Endometrial microvascular endothelial cells (primary cell): Measurements from ENCODE around the gene DPH7. TPM values are rescaled to one million over a fixed set of nuclear protein-coding genes. Genes with fewer than 3 reads are reported as not detected.
"Not testable (repeated sequence)": the region's sequence is repeated elsewhere in the genome, so short reads cannot be mapped to it uniquely, and the experiment has no call there.

Source experiments
- in situ Hi-C: cut with HindIII; loops from 2 replicates; pipeline ENCODE4 v1.10.0; 2017; ENCODE audit warnings: low sequenced_read_pairs, low pct_unique_long_range_greater_than_20kb; ENCODE audit errors: inconsistent ontology term
- total RNA-seq: library from RNA; depleted of rRNA; stranded (reverse); fragments of >200 nt; gene quantifications from one replicate; pipeline ENCODE4 v1.2.3, GENCODE V29; 2015; ENCODE audit errors: inconsistent ontology term

DPH7 gene
- total RNA-seq, 1 donor from 2014 or later = 37.2 TPM

DNA sequence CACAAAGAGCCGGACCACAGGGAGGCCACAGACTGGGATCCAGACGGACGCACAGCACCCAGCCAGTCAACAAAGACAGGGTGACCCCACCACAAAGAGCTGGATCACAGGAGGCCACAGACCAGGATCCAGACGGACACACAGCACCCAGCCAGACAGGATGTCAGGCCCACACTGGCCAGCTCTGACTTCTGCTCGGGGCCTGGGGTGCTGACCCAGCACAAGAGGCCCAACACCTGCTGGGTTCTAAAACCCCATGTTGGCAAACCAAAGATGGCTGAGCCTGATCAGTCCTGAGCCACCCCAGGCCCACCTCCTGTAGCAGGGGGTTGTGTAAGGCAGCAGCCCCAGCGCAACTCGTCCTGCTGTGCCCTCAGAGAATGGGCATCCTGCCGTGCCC is 5.2 kb upstream of the DPH7 start:
- in situ Hi-C loops = no loop called here

DNA sequence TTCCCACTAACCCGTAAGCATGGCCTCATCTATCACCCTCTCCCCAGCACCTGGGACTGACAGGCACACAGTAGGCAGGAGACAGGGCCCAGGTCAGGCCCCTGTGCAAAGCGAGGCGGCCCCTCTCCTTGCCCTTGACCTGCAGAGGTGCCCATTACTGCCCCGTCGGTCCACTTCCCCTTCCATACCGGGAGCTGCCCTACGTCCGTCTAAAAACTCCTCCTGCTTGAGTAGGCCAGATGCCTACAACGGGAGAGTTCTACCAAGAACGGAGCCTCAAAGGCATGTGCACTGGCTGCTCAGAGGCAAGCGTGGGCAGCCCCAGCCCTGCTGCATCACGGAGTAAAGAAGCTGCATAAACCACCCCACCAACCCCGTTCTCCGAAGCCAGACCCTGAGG is 4.6 kb upstream of the DPH7 start:
- in situ Hi-C loops = no loop called here

GRCh38 chr9:137582286-137582860 is 3.6 kb upstream of the DPH7 start:
- in situ Hi-C loops = no loop called here

DNA sequence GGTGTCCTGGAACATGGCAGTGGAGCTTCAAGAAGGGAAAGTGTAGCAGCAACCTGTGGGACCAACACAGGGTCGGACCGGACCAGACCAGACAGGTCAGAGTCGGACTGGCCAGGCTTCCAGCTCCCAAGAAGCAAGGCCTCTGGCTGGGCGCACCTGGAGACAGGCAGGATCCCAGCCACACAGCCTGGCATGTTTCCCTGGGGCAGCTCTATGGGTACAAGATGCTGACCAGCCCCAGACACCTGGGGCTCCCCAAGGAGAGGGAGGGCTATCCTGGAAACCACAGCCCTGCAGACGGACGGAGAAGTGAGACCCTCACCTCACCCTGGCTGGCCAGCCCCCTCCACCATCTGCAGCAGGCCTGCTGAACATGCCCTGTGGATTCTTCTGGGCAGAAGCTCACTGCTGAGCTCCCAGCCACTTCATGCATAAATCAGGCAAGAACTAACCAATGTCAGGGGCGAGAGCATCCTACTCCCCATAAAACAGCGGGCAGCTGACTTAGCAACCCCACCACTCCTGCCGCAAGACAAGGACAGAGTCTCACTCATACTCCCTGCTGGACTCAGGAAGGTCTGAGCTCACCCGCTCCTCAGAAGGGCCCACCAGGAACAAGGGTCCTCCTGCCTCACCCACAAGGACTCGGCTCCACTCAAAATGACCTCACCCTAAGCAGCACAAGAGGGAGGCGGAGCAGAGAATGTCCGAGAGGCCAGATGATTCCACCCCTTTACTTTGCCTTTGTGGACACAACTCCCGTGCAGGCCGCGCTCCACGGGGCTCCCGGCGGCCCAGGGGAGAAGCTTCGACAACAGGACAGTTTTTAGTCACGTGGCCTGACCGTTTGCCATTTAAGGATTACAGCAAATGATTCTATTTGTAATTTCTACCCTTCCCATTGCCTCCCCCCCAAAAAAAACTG is 2.9 kb upstream of the DPH7 start:
- in situ Hi-C loops = no loop called here

DNA sequence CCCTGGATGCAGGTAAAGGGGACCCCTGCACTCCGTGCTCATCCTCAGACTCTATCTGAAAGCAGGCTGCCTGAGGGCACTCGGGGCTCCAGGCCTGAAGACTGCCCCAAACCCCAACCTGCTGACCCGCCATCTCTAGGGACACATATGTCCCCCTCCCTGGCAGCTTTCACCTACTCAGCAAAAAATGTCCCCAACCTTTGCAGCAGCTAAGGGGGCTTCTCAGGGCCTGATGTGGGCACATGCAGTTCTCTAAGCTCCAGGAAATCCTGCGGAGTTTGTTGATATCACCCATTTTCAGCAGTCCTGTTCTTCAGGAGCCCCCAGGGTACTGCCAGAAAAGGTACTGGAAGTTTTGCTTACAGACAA is 2.2 kb upstream of the DPH7 start:
- in situ Hi-C loops = no loop called here

DNA sequence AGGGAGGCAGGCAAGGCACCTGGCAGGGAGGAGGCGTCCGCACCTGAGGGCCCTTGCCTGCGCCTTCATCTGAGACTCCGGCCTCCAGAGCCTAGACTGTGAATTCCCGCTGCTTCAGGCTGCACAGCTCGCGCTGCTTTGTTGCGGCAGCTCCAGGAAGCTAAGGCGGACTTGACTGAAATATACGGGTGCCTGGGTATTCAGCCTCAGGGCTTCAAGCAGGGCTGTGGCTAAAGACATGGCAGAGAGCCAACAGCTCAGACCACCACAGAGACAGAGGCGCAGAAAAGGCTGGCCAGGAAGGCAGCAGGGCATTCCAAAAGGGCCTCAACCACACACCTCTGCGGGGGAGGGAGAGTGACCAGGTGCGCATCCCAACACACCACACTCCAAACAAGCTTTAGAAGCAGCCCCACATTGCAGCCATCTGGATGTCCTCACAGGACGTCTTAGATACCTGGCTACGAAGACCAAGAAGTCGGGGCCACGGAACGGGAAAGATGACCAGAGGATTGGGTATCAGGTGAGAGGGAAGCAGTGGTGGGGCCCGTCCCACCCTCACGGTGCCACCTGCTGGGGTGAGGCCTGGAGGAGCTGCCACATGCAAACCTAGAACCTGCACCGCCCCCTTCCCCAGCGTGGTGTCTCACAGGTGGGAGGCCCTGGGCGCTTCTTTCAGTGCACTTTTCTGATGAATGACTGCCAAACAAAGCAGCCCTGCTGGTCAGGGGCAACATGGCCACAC is 1.7 kb upstream of the DPH7 start:
- in situ Hi-C loops = no loop called here

GRCh38 chr9:137579259-137579604 is 507 bp upstream of the DPH7 start:
- in situ Hi-C loops = no loop called here

DNA sequence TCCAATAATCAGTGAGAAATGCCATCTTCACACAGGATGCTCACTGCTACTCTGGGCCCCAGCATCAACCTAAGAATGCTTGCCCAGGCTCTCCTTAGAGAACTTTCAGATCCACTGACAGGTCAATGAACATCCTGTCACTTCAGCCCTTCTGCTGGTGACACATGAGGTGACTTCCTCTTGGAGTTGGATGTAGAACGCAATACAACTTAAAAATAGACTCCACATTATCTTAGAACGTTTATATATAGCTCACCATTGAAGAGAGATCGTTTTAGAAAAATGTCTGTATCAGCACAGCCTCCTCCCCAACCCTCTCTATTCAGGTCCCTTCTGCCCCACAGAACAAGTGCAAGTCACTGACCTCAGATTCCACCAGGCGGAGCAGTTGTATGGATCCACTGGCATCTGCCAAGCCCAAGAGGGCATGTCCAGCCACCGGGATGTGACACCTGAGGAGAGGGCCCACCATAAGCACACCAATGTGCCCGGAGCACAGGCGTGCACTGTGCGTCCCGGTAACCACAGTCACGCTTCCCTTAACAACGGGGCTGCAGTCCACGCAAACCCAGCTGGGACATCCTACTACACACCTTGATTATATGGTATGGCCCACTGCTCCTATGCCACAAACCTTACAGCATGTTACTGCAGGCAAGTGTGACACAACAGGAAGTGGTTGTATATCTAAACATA is 2.9 kb downstream of the DPH7 start:
- in situ Hi-C loops = no loop called here

DNA sequence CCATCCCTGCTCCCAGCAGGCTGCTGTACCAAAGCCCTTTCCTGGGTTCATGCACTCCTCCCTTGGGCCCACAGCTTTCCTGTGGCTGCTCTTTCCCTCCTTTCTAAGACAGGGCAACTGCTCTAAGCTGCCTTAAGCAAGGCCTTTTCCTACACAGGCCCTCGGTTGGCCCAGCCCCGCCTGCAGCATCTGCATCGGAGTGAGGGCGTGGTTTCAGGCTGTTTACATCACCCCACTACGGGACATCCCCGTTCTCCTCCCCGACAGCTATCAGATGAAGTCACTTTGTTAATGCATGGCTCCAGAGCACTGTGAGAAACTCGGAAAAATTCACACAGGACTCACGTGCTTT is 3.4 kb downstream of the DPH7 start:
- in situ Hi-C loops = no loop called here

DNA sequence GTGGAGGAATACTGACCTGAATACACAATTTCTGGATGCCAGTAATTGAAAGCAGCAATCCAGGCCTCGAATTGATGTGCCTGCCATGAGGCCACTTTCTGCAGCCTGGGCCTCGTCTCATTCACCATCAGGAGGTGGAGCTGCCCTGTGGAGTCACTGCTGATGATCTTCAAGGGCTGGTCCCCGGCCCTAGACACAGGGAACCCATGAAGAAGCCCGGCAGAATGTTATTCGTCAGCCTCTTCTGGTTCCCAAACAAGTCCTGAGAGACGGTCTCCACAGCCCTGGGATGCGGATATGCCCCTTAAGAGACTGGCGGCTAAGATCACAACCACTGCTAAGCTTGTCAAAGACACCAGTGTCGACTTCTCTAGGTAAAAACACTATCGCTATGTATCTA is 4.5 kb downstream of the DPH7 start:
- in situ Hi-C loops = no loop called here

DNA sequence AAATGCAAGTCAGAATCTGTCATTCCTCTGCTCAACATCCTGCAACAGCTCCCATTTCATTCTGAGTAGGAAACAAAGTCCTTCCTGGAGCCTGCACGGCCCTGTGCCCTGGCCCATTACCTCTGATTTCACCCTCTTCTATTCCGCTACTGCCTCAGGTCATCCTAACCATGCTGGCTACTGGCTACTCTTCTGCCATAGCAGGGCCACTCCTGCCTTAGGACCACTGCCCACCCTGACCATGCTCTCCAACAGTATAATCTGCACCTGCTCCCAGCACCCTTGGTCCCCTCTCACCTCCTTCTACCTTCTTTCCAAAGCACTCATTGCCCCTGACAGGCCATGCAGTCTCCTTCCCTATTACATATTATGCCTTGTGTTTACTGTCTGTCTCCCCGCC is 8.2 kb downstream of the DPH7 start:
- in situ Hi-C loops = no loop called here

DNA sequence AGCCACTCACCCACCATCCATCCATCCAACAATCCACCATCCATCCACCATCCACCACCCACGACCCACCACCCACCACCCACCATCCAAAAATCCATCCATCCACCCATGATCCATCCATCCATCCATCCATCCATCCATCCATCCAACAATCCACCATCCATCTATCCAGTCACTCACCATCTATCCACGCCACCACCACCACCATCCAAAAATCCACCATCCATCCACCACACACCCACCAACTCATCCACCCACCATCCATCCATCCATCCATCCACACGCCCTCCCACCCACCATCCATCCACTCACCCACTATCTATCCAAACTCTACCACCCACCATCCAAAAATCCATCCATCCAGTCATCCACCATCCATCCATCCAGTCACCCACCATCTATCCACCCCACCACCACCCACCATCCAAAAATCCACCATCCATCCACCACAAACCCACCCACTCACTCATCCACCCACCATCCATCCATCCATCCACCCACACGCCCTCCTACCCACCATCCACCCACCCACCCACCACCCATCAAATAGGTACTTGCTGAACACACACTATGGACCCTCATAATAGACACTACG is 9.0 kb downstream of the DPH7 start:
- in situ Hi-C loops = no loop called here

GRCh38 chr9:137568445-137568844 is 10.3 kb downstream of the DPH7 start:
- in situ Hi-C loops = not testable (repeated sequence)

- in situ Hi-C loops = no loop called here
Measured at GRCh38 chr9:137564817-137565411, 13.8 kb downstream of the DPH7 start.

- in situ Hi-C loops = no loop called here
Measured at GRCh38 chr9:137564134-137564533, 14.6 kb downstream of the DPH7 start.

GRCh38 chr9:137558127-137558526 is 20.6 kb downstream of the DPH7 start:
- in situ Hi-C loops = no loop called here

DNA sequence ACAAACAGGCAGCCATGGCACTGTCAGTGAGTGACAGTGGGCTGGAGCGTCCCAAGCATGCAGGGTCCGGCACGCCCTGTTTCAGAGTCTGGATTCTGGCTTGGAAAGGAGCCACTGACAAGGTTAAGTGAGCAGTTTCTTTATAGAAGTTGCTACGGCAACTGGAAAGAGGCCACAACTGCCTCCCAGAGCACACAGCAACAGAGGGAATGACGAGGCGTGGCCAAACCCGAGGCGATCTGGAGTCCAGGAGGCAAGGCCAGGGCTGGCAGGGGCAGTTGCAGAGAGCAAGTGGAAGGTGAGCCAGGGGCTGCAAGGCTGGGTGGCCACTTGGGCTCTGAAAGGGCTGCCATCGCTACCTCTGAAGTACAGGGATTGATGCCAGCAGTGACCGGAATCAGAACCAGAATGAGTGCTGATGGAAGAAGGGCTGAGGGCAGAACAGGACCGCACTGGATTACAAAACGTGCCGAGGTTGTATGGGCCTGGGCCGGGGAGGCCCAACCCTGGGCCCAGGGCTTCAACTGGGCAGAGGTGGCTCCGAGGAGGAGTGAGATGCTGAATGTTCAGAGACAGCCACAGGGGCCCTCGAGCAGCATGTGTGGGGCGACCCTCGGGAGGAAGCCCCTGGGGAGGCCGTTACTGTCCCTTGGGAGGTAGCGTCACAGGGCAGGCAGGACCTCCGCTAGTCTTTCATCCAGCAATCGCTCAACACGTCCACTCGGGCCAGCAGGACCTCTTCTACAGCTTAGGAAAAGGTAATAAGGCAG is 22.5 kb downstream of the DPH7 start:
- in situ Hi-C loops = no loop called here

- in situ Hi-C loops = no loop called here
Measured at GRCh38 chr9:137555179-137555578, 23.5 kb downstream of the DPH7 start.
